CD4-positive, alpha-beta T cell treated with Interleukin-6 for 4 hours (primary cell): ENCODE results near the gene GXYLT1.
"Not testable (repeated sequence)": the region's sequence is repeated elsewhere in the genome, so short reads cannot be mapped to it uniquely, and the experiment has no call there.

ENCODE experiments used
- DNase-seq: peaks from one replicate; pipeline ENCODE4 v3.0.0-alpha.2; 2020; ENCODE audit warnings: mixed read lengths

GXYLT1 gene

DNA sequence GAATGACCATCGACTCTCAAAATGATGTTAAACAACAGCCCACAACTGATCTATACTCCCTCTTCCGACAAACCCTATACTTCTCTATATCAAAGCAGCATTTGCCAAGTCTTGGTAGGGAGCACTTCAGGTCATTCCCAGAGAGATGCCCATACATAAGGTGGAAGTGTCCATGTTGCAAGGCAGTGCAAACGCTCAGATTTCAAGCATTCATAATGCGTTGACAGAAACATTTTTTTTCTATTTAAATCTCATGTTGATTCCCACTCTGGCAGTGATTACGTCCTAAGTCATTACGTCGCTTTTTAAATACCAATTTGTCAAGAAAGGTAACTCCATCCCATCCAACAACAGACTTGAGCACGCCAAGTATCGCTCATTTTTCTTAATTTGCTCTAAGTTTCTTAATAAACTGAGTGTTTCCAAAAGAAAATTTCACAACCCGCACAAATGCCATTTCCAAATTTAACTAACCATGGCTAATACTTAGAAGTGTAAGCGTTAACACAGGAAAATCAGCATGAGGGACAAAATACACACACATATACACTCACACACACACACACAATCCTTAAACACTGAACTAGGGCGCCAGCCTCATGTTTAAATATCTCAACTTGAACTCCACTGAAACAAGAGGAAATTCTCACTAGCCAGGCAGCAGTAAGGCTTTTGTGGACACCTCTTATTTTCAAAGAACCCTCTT lies 1.1 kb downstream of the GXYLT1 start:
- DNase-seq: no peak

DNA sequence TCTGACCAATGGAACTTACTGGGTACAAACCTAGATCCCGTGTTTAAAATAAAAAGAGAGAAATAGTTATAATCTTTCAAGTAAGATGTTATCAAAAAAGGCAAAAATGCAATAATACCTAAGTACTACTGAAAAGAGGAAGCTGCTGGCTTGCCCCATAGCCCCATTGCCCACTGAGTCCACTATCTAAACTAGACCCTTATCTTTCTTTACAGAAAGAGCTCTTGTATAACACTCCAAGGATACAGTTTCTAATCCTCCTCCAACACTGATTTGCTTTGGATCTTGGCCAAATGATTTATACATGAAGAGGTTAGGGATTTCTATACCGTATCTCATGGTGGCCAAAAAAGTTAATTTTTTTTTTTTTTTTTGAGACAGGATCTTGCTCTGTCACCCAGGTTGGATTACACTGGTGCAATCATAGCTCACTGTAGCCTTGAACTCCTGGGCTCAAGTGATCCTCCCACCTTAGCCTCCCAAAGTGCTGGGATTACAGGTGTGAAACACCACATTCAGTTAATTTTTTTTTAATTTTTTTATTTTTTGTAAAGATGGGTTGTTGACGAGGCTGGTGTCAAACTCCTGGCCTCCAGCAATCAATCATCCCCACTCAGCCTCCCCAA lies 2.6 kb downstream of the GXYLT1 start:
- no peak for DNase-seq

DNA sequence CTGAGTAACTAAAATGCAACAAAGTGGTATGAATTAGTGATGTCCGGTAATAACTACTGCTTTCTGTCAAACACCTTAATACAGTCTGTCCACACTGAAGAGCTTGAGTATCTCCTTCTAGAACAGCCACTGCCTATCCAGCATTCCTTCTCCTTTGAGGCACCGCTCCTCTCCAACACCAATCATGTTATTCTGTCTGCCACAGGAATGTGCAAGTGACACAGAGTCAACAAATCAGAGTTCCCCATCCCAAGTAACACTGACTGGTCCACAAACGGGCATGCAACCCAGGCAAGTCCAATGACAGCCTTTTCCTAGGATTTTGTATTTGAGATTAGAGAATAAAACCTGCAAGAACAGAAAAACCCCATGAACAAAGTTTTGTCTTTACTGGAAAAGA lies 3.8 kb downstream of the GXYLT1 start:
- no peak for DNase-seq

DNA sequence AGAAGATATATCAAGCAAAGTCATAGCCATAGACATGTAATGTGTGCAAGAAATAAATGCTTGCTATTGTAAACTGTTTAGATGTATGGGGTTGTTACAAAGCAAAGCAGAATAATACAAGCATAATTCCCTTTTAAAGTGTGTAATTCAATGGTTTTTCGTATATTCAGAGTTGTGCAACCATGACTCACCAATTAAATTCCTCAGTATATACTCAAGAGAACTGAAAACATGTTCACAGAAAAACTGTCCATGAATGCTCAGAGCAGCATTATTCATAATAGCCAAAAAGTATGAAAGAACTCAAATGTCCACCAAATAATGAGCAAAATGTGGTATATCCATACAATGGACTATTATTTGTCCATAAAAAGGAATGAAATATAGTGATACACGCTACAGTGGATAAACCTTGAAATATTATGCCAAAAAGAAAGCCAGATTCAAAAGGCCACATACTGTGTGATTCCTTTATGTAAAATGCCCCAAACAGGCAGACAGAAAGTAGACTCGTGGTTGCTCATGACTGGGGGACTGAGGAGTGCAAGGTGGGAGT lies 9.3 kb downstream of the GXYLT1 start:
- no peak for DNase-seq

DNA sequence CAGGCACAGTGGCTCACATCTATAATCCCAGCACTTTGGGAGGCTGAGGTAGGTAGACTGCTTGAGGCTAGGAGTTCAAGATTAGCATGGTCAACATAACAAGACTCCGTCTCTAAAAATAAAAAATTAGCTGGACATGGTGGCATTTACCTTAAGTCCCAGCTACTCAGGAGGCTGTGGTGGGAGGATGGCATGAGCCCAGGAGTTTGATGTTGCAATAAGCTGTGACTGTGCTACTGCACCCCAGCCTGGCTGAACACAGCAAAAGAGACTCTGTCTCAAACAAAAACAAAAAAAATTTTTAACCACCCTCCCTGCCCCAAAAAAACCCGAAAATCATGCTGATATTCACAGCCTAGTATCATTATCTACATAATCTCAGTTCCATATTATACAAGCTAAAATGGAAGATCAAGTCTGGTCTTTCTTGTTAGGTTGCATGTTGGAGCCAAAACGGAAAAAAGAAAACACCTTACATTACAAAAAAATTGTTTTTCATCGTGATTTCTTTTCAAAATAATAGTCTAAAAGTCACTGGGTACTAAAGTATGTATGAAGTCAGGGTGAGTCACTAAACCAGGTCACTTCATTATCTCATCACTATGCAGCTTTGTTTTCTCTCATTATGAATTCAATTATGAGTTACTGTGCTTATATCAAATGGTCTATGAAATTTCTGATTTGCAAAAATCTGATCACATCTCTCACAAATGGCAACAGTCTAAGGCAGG lies 13.8 kb downstream of the GXYLT1 start:
- DNase-seq: no peak

DNA sequence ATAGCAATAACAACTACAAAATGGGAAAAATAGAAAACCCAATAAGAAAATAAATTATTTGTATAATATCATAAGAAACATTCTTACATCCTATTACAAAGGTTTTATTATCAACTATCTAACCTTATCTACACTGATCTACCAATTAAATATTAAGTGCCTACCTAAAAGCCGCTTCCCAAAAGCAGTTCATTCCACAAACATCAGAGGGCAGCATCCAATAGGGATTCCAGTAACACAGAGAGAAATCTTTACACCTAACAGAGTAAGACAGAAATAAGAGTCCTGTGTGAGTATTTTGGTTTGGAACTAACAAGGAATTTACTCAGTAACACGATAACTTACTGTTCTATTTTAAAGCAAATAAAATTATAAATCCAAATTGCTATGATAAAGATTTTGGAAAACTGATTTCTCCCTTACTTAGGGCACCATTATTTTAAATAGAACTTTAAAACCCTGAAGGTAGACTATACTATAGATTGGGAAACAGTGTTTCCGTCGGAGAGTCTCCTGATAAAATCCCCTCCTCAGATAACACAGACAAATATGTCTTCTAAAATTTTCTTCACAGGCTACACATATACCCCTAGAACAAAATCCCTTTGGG lies 15.0 kb downstream of the GXYLT1 start:
- DNase-seq: peak; percentile 12

DNA sequence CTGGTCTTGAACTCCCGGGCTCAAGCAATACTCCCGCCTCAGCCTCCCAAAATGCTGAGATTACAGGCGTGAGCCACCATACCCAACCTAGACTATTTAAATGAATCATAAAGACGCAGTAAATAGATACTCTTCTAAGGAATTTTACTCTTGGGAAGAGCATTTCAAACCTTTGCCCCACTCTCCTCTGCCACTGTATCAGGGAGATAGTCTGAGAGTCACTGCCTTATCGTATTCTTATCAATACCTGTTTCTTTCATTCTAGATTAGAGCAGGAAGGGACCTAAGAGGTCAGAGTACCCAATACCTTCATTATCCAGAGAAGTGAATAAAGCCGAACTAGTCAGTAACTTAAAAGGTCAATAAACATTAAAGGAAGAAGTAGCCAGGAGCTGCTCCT lies 15.8 kb downstream of the GXYLT1 start:
- no peak for DNase-seq

DNA sequence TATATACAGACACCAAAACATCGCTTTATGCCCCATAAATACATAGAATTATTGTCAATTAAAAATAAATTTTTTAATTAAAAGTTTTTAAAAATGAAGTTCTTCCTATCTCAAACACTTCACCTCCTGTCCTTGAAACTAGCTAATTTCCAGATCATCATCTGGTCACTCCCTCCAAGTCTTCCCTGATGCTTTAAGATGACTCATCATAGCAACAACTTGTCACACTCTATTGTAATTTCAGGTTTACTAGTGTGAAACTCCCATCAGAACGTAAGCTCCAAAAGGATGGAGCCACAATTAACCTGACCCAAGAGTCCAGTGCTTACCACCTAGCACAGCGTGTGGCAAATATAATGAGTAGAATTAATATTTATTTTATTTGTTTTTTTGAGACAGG lies 16.3 kb downstream of the GXYLT1 start:
- DNase-seq: no peak

DNA sequence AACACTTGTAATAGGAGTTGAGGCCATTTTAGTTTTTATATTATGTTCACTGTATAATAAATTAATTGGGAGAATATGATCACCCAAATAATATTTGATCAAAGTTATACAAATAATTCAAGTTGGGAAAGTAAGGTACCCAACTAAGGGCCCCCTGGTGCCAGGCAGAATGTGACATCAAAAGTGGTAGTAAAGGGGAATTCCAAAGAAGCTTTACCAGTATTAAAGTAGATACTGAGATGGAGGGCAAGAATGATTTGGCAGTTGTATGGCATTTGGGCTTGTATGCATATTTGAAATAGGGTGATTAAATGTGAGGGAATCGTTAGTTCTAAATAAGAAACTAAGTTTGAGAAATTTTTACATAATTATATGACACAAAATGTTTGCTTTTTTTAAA lies 17.7 kb downstream of the GXYLT1 start:
- no peak for DNase-seq

DNA sequence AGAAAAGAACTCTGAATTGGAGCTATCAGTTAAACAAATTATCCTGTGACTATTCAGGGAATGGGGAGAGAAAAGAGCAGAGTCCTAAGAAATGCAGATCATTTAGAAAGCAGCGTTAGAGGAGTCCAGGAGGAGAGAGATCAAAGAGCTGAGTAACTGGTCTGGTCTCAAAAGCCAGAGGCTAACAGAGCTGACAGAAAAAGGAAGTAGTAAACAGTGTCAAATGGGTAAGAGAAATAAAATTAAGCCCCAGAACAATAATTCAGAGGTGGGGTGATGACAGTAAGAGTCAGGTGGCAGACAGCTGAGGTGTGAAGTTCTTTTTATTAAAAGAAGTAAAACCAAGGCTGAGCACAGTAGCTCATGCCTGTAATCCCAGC lies 19.3 kb downstream of the GXYLT1 start:
- DNase-seq: no peak

DNA sequence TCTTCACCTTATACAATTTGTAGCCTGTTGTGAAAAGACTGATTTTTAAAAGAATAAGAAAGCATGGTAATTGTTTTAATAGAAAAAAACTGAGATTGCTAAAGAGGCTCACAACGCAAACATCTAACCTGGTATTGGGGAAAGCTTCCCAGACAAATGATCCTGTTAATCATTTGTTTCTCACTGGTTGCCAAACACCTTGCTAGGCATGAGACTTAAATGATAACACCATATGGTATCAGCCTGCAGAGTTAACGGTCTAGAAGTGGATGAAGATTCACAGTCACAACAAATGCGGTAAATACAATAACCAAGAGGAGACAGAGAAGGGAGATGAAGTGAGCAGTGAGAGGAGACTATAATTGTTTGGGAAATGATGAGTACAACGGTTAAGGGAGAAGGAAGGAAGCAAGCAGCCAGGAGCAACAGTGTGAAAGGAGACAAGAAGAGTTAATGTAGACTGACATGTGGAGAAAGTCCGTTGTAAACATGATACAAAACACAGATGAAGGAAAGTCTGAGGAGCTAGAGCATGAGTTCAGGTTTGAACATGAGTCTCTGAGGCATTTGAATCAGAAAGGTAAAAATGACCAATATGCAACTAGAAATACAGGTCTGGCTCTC lies 19.8 kb downstream of the GXYLT1 start:
- no peak for DNase-seq

DNA sequence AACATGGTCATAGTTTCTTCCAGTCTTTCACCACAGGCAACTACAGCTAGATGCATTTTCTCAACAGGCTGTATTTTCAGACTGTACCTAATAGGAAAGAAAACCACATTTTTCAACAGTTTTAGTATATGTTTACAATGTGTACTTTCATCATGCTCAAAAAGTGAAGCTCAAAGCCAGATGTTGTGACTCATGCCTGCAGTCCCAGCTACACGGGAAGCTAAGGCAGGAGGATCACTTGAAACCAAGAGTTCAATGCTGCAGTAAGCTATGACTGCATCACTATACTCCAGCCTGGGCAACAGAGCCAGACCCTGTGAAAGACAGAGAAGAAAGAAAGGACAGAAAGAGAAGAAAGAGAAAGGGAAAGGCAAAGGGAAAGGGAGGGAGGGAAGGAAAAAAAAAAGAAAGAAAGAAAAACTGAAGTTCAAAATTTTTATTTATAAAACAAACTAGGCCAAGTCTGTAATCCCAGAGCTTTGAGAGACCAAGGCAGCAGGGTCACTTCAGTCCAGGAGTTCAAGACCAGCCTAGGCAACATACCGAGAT lies 25.5 kb downstream of the GXYLT1 start:
- DNase-seq: no peak

DNA sequence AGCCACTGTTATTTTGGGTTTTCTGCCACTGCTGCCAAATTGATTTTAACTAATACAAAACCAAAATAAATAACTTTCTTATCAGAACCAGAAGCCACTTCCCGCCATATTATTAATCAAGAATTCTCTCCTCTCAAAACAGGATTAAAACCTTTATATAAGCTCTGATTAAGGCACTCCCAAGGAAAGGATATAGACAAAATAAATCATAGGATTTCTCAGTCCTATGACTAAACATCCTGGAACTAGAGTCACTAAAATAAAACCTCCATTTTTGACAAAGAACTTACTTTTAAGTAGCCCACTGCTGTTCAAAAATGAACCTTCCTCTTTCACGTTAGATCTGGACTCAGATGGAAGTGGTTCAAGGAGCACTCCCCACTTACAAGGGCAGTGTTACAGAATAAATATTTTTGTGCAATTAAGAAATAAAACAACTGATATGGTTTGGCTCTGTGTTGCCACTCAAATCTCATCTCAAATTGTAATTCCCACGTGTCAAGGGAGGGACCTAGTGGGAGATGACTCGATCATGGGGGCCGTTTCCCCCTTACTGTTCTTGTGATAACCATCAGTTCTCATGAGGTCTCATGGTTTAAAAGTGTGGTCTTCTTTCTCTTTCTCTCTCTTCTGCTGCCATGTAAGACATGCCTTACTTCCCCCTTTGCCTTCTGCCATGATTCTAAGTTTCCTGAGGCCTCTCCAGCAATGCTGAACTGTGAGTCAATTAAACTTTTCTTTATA lies 26.4 kb downstream of the GXYLT1 start:
- DNase-seq: no peak

DNA sequence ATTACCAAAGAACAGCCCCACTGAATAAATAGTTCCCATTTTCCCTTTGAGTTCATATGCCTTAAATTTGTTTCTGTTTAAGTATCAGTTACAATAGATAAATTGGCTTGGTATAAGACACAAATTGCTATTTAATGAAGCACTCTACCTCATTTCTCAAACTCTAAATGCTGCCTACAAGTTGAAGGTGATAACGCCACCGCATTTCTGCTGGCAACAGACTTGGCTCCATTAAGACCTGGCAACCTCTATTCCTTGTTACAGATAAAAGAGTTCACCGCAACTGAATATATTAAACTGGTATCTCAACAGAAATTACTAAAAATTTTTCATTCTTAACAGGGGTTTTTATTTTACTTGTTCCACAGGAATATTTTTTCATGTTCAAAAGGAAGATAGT lies 35.6 kb downstream of the GXYLT1 start:
- DNase-seq: no peak

DNA sequence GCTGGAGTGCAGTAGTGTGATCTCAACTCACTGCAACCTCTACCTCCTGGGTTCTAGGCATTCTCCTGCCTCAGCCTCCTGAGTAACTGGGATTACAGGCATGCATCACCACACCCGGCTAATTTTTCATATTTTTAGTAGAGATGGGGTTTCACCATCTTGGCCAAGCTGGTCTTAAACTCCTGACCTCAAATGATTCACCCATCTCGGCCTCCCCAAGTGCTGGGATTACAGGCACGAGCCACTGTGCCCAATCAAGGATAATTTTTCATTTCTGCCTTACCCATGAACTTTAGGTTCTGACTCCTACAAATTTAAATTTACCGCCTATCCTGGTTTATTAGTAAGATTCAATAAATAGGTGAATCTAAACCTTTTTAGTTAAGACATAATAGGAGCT lies 37.9 kb downstream of the GXYLT1 start:
- DNase-seq: not testable (repeated sequence)

DNA sequence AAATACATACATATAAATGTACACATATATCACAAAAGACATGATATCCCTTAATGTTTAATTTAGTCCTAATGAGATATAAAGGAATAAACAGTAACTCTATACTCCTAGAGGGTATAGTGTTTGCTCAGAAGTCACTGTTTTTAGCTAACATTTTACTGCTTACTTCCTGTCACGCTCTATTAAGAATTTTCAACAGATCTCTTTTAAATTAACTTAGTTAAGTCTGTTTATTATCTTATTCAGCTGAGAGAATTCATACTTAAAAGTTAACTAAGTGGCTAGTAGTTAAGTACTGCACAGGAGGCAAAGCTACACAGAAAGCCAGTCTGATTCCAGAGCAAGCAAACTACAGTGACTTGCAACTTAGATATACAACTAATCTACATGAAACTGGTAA lies 39.9 kb downstream of the GXYLT1 start:
- DNase-seq: no peak

DNA sequence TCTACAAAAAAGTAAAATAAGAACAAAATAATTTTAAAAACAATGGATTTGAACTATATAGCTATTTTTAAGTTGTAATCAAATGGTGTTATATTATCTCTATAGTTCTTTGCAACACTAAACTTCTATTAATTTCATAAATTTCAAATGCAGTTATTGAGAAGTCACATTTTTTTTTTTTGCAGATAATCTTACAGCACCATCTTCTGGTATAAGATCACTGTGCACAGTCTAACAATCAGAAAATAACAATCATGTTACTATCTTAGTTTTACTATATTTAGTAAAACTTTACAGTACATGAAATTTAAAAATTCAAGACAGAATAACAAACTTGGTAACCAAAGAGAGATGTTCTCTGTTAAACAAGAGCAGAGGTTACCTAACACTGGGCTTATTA lies 40.6 kb downstream of the GXYLT1 start:
- DNase-seq: no peak

DNA sequence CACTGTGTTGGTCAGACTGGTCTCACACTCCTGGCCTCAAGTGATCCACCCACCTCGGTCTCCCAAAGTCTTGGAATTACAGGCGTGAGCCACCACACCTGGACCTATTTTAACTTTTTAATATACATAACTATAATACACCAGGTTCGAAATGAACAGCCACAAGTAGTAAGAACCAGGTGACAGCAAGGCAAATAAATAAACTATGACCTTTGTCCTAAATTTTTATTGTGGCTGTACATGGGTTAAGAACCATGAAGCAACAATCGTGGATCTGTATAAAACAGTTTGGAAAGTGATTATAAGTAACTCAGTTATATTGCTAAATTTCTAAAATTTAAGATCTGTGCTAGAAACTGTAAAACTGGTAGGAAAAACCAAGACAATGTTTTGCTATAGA lies 41.5 kb downstream of the GXYLT1 start:
- no peak for DNase-seq

DNA sequence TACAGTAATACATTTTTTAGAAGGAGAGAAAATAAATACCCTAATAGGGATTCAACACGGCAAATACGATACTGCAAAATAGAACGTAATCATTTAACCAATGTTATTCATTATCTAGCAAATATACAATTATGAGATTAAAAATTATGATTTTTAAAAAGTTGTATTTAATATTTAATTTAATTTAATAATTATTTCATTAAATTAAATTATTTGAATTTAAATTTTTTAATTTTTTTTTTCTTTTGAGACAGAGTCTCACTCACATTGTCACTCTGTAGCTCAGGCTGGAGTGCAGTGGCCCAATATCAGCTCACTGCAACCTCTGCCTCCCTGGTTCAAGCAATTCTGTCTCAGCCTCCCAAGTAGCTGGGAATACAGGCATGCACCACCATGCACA lies 42.0 kb downstream of the GXYLT1 start:
- no peak for DNase-seq

DNA sequence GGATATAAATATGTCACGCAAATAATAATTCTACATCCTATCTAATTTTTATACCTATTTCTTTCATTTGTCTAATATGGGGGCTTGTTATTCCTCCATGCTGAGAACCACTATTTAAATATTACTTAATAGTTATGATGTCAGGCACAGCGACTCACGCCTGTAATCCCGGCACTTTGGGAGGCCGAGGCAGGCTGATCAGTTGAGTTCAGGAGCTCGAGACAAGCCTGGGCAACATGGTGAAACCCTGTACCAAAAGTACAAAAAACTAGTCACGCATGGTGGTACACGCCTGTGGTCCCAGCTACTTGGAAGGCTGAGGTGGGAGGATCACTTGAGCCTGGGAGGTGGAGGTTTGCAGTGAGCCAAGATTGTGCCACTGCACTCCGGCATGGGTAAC lies 45.2 kb downstream of the GXYLT1 start:
- no peak for DNase-seq

DNA sequence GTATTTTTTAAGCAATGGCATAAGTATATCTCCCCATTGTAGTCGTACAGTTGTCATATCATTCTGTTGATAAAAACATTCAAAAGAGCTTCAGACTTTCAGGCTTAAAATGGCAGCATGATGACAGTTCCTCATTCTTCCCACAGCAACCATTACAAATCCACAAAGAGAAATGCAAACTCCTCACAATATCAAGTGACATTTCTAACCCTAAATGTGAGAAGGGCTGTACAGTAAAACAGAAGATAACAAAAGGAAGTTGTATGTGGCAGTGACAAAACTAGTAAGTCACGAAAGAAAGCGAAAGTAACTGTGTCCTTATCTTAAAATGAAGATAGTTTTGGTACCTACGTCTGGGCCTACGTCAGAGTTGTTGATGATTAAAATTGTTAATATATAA lies 46.7 kb downstream of the GXYLT1 start:
- peak; percentile 19 for DNase-seq

DNA sequence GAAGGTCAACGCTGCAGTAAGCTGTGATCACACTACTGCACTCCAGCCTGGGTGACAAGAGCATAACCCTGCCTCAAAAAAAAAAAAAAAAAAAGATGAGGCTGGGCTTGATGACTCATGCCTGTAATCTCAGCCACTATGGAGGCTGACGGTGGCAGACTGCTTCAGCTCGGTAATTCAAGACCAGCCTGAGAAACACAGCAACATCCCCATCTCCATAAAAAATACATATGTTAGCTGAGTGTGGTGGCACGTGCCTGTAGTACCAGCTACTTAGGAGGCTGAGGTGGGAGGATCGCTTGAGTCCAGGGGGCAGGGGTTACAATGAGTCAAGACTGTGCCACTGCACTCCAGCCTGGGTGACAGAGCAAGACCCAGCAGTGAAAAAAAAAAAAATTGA lies 50.4 kb downstream of the GXYLT1 start:
- DNase-seq: peak; percentile 40
